GM04503 (cell line): ENCODE data around the gene GPR21.

Source experiments
- DNase-seq: peaks from one replicate; pipeline ENCODE4 v3.0.0-alpha.2; 2012; ENCODE audit warnings: low read depth

GPR21 gene

DNA sequence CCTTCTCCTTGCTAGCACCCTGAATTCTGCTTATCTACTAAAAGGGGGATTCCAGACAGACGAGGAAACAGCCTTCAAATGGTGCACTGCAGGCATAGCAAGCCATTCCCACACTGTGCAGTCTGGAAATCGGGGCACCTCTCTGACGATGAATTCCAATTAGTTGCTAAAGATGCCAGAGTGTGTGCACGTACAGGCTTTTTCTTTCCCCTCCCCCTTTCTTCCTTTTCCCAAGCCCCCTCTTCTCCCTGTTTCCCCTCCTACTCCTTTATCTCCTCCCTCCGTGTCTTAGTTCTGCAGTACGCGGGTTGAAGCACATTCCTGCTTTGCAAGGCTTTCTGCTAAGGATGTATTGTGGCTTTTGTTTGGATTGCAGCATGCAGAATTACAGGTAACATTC is at the start of gene GPR21:
Gene GPR21, plus strand, starts transcription at position 316 of the 400 bp plus-strand sequence. CDS start 900 bp downstream, outside the sequence.
- no peak for DNase-seq

DNA sequence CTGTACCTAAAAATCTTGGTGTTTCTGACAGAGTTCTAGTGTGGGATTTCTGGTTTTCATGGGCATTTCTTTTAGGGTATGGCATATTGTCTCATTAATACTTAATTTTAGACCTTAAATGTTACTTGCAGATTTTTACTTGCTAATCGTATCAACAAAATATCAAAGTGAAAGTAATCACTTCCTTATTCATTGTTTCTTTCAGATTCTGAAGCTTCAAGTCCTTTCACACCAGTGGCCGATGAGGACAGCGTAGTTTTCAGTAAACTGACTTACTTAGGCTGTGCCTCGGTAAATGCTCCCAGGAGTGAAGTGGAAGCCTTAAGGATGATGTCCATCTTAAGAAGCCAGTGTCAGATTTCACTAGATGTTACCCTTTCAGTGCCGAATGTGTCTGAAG is 47.5 kb upstream of the GPR21 start:
- DNase-seq = no peak

DNA sequence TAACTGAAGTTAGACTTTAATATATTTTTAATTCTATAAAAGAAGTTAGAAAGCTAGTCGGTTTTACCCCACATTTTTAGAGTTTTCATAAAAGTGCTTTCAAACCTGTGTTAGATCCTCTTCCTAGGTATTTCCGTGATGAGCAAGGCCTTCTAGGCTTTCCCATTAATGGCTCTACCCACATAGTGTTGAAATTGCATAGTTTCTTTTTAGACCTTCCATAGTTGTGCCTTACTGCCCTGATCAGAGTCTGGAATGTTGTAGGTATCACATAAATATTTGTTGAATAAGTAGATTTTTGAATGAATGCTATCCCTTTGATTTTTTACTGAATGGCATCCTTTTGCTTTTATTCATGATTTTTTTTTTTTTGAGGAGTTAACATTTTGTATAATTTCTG is 45.3 kb upstream of the GPR21 start:
- no peak for DNase-seq

GRCh38 chr9:122988920-122989621 is 44.4 kb upstream of the GPR21 start:
- no peak for DNase-seq

GRCh38 chr9:122991370-122991830 is 42.1 kb upstream of the GPR21 start:
- DNase-seq = peak; percentile 79

DNA sequence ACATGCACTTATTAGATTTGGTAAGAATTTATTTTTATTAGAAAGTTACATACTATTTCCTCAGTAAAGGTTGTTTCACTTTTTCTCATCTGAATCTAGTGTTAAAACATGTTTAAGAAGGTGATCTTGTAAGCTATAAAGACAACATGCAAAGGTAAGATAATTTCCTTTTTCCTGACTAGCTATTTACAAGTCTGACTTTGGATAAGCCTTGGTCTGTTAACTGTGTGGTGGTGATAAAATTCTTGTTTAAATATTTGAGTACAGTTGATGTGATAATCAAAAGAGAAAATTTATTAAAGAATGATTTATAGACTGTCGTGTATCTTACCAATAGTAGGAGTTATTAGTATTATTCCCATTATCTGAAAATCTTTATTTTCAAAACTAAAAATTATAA is 36.9 kb upstream of the GPR21 start:
- DNase-seq = no peak

DNA sequence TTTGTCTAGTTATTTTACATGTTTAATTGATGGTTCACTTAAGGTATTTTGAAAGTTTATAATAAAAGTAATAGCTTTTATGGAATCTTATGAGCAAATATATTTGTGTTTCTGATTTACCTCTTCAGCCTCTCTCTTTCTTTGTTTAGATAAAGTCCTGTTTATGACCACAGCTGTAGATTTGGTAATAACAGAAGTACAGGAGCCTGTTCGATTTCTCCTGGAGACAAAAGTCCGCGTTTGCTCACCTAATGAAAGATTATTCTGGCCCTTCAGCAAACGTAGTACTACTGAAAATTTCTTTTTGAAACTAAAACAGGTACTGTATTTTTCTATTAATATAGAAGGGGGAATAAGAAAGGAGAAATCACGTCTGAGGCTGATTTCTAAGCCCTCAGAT is 35.0 kb upstream of the GPR21 start:
- DNase-seq = no peak

- DNase-seq = no peak
Measured at GRCh38 chr9:123000371-123001068, 32.9 kb upstream of the GPR21 start.

GRCh38 chr9:123002754-123003153 is 30.7 kb upstream of the GPR21 start:
- DNase-seq = no peak

DNA sequence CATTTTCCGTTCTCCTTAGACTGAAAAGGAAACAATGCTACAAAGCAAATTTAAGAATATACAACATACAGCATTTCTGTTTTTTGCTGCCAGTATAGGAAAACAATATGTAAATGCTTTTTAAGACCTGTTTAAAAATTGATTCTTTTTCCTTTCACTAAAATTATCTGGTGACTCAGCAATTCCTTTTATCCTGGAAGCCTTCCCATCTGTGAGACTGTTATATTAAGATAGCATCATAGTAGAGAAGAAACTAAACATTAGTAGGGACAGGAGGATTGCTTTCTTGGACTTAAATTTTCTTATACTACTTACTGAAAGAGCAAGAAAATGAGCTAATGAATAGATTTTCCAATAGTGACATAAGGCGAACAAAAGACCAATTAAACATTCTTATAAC is 30.0 kb upstream of the GPR21 start:
- DNase-seq = no peak

GRCh38 chr9:123005964-123006363 is 27.5 kb upstream of the GPR21 start:
- DNase-seq = no peak

GRCh38 chr9:123007269-123007668 is 26.2 kb upstream of the GPR21 start:
- no peak for DNase-seq

DNA sequence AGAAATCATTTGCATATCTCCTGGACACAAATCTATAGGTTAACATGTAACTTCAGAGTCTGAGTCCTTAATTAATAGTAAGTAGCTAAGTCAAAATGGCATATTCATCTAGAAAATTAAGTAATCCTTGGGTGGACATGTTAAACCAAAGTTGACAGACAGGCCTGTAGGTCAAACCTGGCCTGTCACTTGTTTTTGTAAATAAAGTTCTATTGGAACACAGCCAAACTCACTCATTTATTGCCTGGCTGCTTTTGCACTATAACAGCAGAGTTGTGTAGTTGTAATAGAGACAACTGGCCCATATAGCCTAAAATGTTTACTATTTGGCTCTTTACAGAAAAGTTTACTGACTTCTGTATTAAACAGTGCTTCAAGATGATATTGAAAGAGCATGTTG is 24.6 kb upstream of the GPR21 start:
- no peak for DNase-seq

GRCh38 chr9:123011380-123011779 is 22.1 kb upstream of the GPR21 start:
- DNase-seq = no peak

DNA sequence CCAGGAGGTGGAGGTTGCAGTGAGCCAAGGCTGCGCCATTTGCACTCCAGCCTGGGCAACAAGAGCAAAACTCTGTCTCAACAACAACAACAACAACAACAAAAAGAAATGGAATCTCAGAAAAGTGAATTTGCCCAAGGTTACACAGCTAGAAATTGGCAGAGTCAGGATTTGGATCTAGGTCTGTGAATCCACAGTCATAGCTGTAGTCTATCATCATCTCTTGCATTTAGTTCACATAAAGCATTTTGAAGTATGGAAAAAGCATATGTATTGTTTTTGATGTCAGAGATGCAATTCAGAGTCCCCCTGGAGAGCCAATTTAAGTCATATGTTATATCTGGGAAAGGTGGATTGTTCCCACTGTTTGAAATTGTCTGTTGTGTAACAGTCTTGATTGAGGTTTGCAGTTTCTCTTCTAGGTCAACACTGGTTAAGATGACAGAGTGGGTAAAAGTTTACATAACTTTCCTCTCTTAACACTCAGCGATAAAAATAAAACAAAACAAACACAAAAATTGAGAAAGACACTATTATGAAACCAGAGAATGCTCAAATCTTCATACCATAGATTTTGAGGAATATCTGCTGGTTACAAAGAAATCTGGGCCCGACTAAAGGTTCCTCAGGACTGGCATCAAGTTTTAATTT is 21.5 kb upstream of the GPR21 start:
- peak; percentile 39 for DNase-seq

DNA sequence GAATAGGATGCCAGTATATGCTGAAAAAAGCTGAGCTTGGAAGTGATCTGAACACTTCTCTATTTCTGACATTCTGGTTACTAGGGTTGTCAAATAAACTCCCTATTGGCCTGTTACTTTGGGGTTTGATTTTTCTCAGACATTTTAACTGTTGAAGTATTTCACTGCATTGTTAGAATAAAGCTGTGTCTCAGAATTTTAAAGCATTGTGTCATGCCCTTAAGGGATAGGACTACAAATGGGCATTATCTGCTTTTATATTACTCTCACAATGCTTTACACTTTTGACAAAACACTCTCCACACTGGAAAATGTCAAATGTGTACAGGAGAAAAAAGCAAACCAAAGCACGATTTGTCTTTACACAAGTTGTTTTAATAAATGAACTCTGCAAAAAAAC is 16.8 kb upstream of the GPR21 start:
- no peak for DNase-seq

DNA sequence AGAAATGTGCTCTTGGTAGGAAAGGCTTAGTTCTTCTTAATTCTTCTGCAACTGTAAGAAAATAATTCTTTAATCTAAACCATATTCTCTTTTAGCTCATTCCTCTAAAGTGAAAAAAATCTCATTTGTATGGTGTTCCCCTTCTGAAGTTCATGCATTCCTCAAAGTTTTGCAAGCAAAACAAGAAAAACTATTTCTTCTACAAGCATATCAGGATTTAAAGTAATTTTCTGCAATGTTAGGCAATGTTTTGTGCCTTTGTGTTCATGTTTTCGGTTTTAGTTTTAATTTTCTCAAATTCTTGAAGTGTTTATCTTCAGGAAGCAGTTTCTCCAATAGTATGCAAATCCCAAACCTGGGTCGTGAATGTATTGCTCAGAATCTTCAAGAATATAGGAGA is 12.7 kb upstream of the GPR21 start:
- peak; percentile 40 for DNase-seq

GRCh38 chr9:123026425-123026824 is 7.0 kb upstream of the GPR21 start:
- DNase-seq = no peak

DNA sequence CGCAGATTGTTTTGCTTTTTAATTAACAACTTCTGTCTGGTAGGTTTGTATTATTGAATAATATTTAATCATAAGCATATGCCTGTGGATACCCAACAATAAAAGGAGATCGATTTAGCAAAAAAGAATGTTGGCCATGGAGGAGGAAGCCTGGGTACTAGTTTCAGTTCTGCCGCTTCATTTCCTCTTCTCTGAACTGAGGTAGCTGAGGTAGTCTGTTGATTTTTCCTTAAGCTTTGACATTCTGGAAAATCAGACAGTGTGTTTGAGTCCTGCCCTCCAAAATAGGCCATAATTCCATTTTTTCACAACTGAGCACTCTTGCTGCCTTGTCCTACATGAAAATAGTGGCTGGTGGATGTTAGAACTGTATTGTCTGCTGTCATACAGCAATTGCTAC is 6.0 kb upstream of the GPR21 start:
- no peak for DNase-seq

DNA sequence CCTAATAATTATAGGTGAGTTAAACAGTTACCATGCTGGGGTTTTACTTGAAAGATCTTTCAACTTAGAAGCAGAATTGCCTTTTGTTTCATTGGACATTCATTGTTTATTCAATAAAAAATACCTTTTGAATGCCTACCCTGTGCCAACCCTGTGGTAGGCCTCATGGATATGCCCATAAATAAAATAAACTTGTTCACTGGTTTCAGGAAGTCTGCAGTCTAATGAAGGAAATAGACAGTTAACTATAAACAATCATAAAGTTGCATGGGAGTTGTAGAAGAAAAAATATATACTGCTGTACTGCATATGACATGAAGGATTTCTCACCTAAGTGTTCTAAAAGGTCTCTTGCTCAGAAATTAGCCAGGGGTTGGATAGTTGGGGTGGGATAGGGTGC is 5.3 kb upstream of the GPR21 start:
- no peak for DNase-seq

GRCh38 chr9:123028973-123029372 is 4.5 kb upstream of the GPR21 start:
- DNase-seq = no peak

DNA sequence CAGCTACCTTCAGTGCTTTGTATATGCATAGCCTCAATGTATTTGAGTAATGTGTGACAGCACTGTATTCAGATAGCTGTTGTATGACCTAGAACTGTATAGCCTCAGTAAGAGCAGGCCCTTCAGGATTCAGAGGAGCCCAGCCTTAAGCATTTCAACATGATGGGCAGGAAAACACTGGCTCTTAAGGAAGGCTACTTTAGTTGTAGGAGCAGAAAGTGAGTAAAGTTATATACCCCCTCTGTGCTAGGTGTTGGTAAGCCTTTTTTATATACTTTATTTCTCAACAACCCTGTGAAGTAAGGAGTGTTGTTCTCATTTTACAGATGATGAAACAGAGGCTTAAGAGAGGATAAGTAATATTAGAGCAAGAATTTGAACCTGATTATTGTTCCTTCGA is 1.5 kb upstream of the GPR21 start:
- DNase-seq = no peak

DNA sequence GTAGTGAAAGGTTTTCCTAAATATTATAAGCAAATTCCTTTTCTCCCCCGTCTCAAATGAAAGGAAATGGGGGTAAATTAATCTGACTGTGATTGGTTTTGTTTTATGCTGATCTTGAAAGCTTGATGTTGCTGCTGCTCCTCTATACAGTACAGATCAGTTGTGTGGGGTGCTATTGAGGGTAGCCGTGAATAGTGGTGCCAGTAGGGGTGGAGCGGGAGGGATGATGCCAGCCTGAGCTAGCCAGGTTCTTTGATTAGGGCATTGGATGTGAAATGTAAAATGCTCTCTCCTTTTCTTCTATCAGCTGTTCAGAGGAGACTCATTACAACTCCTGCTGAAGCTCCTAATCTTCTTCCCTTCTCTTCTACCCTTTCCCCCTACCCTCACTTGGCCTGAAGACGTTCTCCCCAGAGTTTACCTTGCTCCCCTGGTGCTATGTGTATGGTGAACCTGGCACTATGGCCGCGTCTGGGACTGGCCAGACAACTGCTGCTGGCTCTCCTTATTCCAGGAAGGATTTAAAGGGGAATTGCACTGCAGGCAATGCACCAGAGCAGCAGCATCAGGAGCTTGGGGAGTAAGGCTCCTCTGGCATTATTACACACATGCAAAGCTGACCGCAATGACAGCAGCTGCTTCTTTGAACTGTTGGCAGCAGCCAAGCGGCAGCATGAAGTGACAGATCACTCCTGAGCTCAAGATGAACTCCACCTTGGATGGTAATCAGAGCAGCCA is 566 bp downstream of the GPR21 start:
- DNase-seq = no peak
